GM18858 (cell line): ENCODE data around the gene DUSP18.
A peak's percentile ranks its signal among the peaks of the same experiment; 100 is the strongest.
"Not testable (repeated sequence)": the region's sequence is repeated elsewhere in the genome, so short reads cannot be mapped to it uniquely, and the experiment has no call there.

ENCODE experiments used
- ATAC-seq: cut with Tn5 transposase; IDR thresholded peaks from one replicate; pipeline ENCODE4 v1.9.1; 2021; ENCODE audit not compliant: unreplicated experiment

DUSP18 gene

GRCh38 chr22:30640839-30641430 is 26.7 kb downstream of the DUSP18 start:
- ATAC-seq, result no peak

GRCh38 chr22:30640361-30640760 is 27.3 kb downstream of the DUSP18 start:
- no peak for ATAC-seq

- ATAC-seq, result no peak
Observed at GRCh38 chr22:30637701-30638114, 30.0 kb downstream of the DUSP18 start.

- ATAC-seq, result no peak
Observed at GRCh38 chr22:30636226-30637077, 31.2 kb downstream of the DUSP18 start.

GRCh38 chr22:30635273-30636225 is 32.1 kb downstream of the DUSP18 start, which contains the start of gene SLC35E4:
Gene SLC35E4, plus strand, starts transcription at chr22:30635781. Its CDS starts 670 bp downstream, at chr22:30636451.
- ATAC-seq, result no peak

- peak; percentile 53 for ATAC-seq
Observed at GRCh38 chr22:30634471-30635233, 33.0 kb downstream of the DUSP18 start.

GRCh38 chr22:30631469-30631868 is 36.2 kb downstream of the DUSP18 start:
- not testable (repeated sequence) for ATAC-seq

GRCh38 chr22:30628491-30628890 is 39.2 kb downstream of the DUSP18 start:
- ATAC-seq, result no peak

GRCh38 chr22:30627471-30627870 is 40.2 kb downstream of the DUSP18 start:
- no peak for ATAC-seq

GRCh38 chr22:30626413-30626812 is 41.3 kb downstream of the DUSP18 start:
- ATAC-seq, result no peak

- ATAC-seq, result not testable (repeated sequence)
Observed at GRCh38 chr22:30619909-30620308, 47.8 kb downstream of the DUSP18 start.

- no peak for ATAC-seq
Observed at GRCh38 chr22:30617819-30618218, 49.9 kb downstream of the DUSP18 start.

GRCh38 chr22:30615543-30615954 is 52.1 kb downstream of the DUSP18 start:
- no peak for ATAC-seq

- ATAC-seq, result no peak
Observed at GRCh38 chr22:30614879-30615278, 52.8 kb downstream of the DUSP18 start.

- no peak for ATAC-seq
Observed at GRCh38 chr22:30614268-30614667, 53.4 kb downstream of the DUSP18 start.

- no peak for ATAC-seq
Observed at GRCh38 chr22:30612789-30613188, 54.9 kb downstream of the DUSP18 start.
